WTC11 (cell line): ENCODE data around the gene GRID2.

Experiments used
- ATF1 ChIP-seq: sonication (generic); formaldehyde crosslinking; IDR thresholded peaks from 2 replicates; pipeline ENCODE4 v1.8.1; 2023; ENCODE audit warnings: mild to moderate bottlenecking, moderate library complexity, missing genetic modification reagents
- ATF6 ChIP-seq: sonication (generic); formaldehyde crosslinking; IDR thresholded peaks from 2 replicates; pipeline ENCODE4 v1.8.1; 2023; ENCODE audit warnings: mild to moderate bottlenecking, missing genetic modification reagents
- CTCF ChIP-seq: fragments of 200-600 bp; IDR thresholded peaks from 2 replicates; pipeline ENCODE4 v1.8.0; 2022; ENCODE audit warnings: antibody characterized with exemption
- FOXJ3 ChIP-seq: sonication (generic); formaldehyde crosslinking; IDR thresholded peaks from 2 replicates; pipeline ENCODE4 v1.9.0; 2021; ENCODE audit warnings: missing genetic modification reagents, mild to moderate bottlenecking, borderline replicate concordance
- GABPB1 ChIP-seq: sonication (generic); formaldehyde crosslinking; IDR thresholded peaks from 2 replicates; pipeline ENCODE4 v1.8.1; 2023; ENCODE audit warnings: mild to moderate bottlenecking, missing genetic modification reagents
- IRF1 ChIP-seq: sonication (generic); formaldehyde crosslinking; IDR thresholded peaks from 2 replicates; pipeline ENCODE4 v1.8.0; 2023; ENCODE audit warnings: missing genetic modification reagents
- MAX ChIP-seq: sonication (generic); formaldehyde crosslinking; IDR thresholded peaks from 2 replicates; pipeline ENCODE4 v1.8.0; 2022; ENCODE audit warnings: mild to moderate bottlenecking, missing genetic modification reagents
- ZNF396 ChIP-seq: fragments of 250-450 bp; sonication (Bioruptor Pico); IDR thresholded peaks from 2 replicates; pipeline ENCODE4 v1.8.0; 2021; ENCODE audit warnings: mild to moderate bottlenecking, moderate library complexity, borderline replicate concordance

GRCh38 chr4:93756101-93756500 is 1452.3 kb downstream of the GRID2 start:
- TF ChIP-seq CTCF = no peak
- no peak for TF ChIP-seq GABPB1 (CRISPR knock-in tag)
- TF ChIP-seq IRF1 = no peak
- no peak for TF ChIP-seq ATF6
- TF ChIP-seq FOXJ3 (CRISPR knock-in tag) = no peak
- TF ChIP-seq MAX (CRISPR knock-in tag) = no peak
- no peak for TF ChIP-seq ZNF396 (CRISPR knock-in tag)
- no peak for TF ChIP-seq ATF1 (CRISPR knock-in tag)
